HG03039 (cell line): ENCODE results near the gene FNDC11.
"Not testable (repeated sequence)": the region's sequence is repeated elsewhere in the genome, so short reads cannot be mapped to it uniquely, and the experiment has no call there.

ENCODE experiments used
- ATAC-seq: cut with Tn5 transposase; IDR thresholded peaks from one replicate; pipeline ENCODE4 v1.9.1; 2021; ENCODE audit warnings: mild to moderate bottlenecking, moderate library complexity; ENCODE audit not compliant: unreplicated experiment

Gene FNDC11, protein sequence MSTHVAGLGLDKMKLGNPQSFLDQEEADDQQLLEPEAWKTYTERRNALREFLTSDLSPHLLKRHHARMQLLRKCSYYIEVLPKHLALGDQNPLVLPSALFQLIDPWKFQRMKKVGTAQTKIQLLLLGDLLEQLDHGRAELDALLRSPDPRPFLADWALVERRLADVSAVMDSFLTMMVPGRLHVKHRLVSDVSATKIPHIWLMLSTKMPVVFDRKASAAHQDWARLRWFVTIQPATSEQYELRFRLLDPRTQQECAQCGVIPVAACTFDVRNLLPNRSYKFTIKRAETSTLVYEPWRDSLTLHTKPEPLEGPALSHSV

GRCh38 chr20:63553933-63554290, at the start of gene FNDC11:
FNDC11 (plus strand) TSS chr20:63554159; CDS start chr20:63555664, 1,505 bp downstream.
- no peak for ATAC-seq

- no peak for ATAC-seq
Observed at GRCh38 chr20:63504642-63505041, 49.3 kb upstream of the FNDC11 start.

DNA sequence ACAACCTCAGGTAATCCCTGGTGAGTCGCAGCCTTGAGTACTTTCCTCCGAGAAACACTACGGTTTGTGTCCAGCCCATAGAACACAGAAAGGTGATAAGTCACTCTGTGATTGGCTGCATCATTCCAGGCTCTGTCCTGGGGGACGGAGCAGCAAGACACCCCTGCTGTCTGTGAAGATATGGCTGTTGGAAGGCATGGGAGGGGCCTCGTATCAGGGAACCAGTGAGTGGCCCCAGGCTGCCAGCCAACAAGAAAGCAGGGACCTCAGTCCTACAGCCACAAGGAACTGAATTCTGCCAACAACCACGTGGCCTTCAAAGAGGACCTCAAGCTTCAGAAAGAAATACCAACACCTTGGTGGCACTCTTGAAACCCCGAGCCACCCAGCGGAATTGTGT, 48.7 kb upstream of the FNDC11 start:
- no peak for ATAC-seq

DNA sequence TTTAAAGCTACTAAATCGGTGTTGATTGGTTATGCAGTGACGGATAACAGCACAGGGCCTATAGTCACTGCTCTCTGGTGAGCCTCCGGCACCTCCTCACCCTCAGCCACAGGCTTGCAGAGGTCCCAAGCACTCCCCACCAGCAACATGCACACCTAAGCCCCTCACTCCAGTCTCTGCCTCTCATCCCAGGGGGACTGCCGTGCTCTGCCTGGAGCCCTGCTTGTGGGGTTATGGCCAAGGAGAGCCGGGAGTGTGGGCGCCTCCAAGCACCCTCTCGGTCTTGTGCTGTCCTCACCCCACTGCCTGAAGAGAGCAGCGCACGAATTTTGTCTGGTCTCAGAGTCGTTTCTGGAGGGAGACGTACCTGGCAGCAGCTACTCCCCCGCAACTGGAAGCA, 48.2 kb upstream of the FNDC11 start:
- no peak for ATAC-seq

- no peak for ATAC-seq
Observed at GRCh38 chr20:63507083-63507743, 46.7 kb upstream of the FNDC11 start.

DNA sequence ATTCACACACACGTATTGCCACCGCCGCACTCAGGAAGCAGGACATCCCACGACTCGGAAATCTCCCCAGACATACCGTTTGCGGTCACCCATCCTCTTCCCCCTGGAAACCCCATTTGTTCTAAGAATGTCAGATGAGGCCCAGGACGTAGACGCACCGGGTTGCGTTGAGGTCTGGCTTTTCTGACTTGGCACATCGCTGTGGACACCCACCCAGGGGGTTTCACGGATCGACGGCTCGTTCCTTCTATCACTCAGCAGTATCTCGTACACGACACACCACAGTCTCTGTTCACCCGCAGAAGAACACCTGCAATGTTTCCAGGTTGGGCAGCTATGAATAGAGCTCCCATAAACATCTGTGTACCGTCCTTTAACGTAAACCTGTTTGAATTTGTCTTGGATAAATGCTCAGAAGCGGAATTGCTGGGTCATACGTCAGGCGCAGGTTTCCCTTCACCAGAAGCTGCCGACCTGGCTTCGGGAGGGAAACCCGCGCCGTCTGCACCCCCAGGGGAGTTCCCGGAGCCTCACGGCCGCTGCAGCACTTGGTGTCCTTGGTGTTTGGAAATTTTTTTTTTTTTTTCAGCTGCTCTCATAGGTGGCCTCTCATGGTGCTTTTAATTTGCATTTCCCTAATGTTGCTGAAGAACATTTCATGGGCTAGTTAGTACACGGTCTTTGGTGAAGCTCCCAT, 45.7 kb upstream of the FNDC11 start:
- no peak for ATAC-seq

DNA sequence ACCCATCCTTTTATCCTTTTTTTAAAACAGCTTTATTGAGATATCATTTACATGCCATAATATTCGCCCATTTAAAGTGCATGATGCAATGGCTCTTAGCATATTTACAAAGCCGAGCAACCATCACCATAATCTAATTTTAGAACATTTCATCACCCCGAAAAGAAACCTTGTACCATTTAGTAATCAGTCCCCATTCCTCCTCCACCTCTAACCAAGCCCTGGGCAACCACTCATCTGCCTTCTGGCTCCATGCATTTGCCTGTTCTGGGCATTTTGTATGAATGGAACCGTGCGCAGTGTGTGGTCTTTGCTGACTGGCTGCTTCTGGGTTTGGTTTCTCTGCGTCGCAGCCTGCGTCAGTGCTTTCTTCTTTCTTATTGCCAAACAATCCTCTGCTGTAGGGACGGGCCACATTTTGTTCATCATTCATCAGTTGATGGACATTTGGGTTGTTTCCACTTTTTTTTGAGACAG, 44.8 kb upstream of the FNDC11 start:
- no peak for ATAC-seq

GRCh38 chr20:63513207-63513606, 40.8 kb upstream of the FNDC11 start:
- ATAC-seq = no peak

- not testable (repeated sequence) for ATAC-seq
Observed at GRCh38 chr20:63514520-63514919, 39.4 kb upstream of the FNDC11 start.

GRCh38 chr20:63517376-63518309, 36.3 kb upstream of the FNDC11 start:
- no peak for ATAC-seq

GRCh38 chr20:63518351-63518861, 35.6 kb upstream of the FNDC11 start:
- ATAC-seq = no peak

DNA sequence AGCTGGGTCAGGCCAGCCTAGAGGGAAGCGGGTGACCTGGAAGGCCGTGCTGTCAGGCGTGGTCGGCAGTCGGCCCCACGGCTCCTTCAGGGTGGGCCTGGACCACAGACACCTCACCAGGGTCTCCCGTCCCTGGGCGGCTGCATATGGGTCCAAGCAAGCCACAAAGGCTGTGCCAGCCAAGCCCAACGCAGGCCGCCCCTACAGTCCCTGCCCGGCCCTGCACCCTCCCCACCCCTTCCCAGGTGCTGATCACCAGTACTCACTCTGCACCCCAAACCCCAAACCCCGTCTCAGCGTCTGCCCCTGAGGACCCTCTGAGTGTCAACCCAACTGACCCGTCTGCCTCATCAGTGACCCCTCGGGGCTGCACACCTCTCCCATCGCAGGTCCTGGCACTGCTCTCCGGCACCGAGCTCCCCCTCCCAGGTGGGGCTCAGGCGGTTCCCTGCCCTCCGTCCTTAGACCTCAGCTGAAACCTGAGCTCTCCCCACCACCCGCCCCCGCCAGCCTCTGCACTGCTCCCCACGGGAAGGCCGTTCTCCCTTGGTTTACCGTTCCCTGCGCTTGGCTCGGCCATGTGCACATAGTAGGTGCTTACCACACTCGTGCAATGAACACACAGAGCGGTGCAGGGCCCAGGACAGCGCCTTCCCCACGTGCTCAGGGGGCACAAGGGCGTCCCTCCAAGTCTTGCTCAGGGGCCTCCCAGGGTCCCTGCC, 34.9 kb upstream of the FNDC11 start:
- ATAC-seq = no peak

GRCh38 chr20:63519668-63520503, 34.1 kb upstream of the FNDC11 start:
- ATAC-seq = peak; percentile 29

DNA sequence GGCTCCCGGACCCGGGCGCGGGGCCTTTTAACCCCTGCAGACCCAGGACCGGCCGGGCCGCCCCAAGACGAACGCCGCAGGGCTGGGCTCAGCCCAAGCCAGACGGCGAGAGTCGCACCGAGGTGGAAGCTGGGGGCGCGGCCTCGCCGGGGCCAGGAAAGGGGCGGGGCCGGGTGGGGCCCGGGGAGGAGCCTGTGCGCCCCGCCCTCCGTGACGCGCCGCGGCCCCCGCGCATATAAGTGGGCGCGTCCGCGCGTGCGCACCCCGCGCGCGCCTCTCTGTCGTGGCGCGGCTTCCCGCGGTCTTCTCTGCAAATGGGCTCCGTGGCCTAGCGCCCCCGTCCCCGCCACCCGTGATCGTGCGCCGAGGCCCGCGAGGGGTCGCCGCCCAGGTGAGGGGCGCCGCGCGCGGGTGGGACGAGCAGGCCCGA, 33.4 kb upstream of the FNDC11 start, which contains the start of gene PPDPF:
Gene PPDPF (plus strand): TSS at position 262 of the 430 bp plus-strand sequence. CDS start 544 bp downstream, outside the sequence.
- ATAC-seq = peak; percentile 57

DNA sequence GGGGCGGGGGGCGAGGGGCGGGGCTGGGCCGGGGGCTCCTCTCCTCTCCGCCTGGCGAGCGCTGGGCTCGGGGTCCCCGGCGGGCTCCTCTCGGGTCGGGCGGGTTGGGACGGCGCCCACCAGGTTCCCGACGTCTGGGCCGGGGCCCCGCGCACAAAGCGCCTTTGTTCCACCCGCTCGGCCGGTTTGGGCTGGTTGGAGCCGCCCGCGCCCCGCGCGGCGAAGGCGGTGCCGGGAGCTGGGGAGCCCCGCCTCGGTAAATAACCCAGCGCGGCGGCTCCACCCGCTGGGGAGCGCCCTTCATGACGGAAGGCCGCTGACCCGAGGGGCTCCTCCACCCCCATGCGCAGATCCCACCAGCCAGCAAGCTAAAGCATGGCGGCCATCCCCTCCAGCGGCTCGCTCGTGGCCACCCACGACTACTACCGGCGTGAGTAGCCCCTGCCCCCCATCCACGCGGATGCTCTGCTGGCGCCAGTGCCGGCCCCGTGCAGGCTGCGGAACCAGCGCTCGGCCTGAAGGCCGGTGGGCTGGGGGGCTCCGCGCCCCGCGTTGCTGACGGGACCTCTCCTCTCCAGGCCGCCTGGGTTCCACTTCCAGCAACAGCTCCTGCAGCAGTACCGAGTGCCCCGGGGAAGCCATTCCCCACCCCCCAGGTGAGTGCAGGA, 32.9 kb upstream of the FNDC11 start:
- peak; percentile 28 for ATAC-seq

GRCh38 chr20:63521602-63522001, 32.4 kb upstream of the FNDC11 start:
- no peak for ATAC-seq

- ATAC-seq = no peak
Observed at GRCh38 chr20:63522091-63522868, 31.7 kb upstream of the FNDC11 start.
